ENCODE results near the gene MED27.

DNA sequence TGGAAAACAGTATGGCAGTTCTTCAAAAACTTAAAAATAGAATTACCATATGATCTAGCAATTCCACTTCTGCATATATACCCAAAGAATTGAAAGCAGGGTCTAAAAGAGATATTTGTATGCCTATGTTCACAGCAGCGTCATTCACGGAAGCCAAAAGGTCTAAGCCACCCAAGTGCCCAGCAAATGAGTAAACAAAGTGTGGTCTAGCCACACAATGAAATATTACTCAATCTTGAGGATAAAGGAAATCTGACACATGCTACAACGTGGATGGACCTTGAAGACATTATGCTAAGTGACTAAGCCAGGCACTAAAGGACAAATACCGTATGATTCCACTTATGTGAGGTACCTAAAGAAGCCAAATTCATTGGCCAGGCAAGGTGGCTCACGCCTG is 11.1 kb upstream of the MED27 start:
- TF ChIP-seq CTCF (IDR thresholded peaks at IDR 0.05) (no peak), POLR2A (IDR thresholded peaks at IDR 0.05) (no peak)
